PC-9 (cell line): ENCODE results near the gene SNPH. TPM values are rescaled to one million over a fixed set of nuclear protein-coding genes. Genes with fewer than 3 reads are reported as not detected.

Source experiments
- BruUV-seq: library from RNA; stranded (reverse); fragments of 400-500 nt; replicated peaks from 2 replicates; lab custom pipeline; 2021; lab: Mats Ljungman, UMichigan
- CTCF ChIA-PET: fragments of 300-600 bp; sonication (Branson Sonifier 250); formaldehyde crosslinking; loops from one replicate; lab custom pipeline; 2022; ENCODE audit warnings: antibody characterized with exemption; lab: Charles Lee
- POLR2A ChIA-PET: fragments of 300-600 bp; sonication (Branson Sonifier 250); formaldehyde crosslinking; loops from one replicate; lab custom pipeline; 2022; ENCODE audit warnings: antibody characterized with exemption; ENCODE audit not compliant: unreplicated experiment; lab: Charles Lee
- DNase-seq, 2 experiments: peaks; one replicate each; pipeline versions ENCODE4 v3.0.0 to v3.0.0-alpha.2; 2015 to 2022; ENCODE audit warnings: mixed read lengths in 1 of 2
- H2AFZ ChIP-seq: fragments of 200-600 bp; sonication (generic); 2 replicates; pipeline ENCODE4 v1.8.1; 2017; ENCODE audit warnings: antibody characterized with exemption
- H3F3A ChIP-seq: fragments of 200-600 bp; sonication (generic); 2 replicates; pipeline ENCODE4 v1.8.1; 2017; ENCODE audit warnings: antibody characterized with exemption, mild to moderate bottlenecking, low read depth; ENCODE audit not compliant: insufficient read depth
- H3K27ac ChIP-seq: fragments of 200-600 bp; sonication (generic); 2 replicates; pipeline ENCODE4 v1.6.1; 2016; ENCODE audit warnings: mixed run types
- H3K27me3 ChIP-seq: fragments of 200-600 bp; sonication (generic); 2 replicates; pipeline ENCODE4 v1.6.1; 2016; ENCODE audit warnings: low read depth, mixed run types; ENCODE audit not compliant: insufficient read depth
- H3K36me3 ChIP-seq: fragments of 200-600 bp; sonication (generic); 2 replicates; pipeline ENCODE4 v1.6.1; 2016; ENCODE audit warnings: low read depth, mixed run types
- H3K4me1 ChIP-seq: fragments of 200-600 bp; sonication (generic); replicated peaks from 2 replicates; pipeline ENCODE4 v1.6.1; 2016; ENCODE audit warnings: mixed run types; ENCODE audit not compliant: insufficient read depth
- H3K4me2 ChIP-seq: fragments of 200-600 bp; sonication (generic); 2 replicates; pipeline ENCODE4 v1.6.1; 2017; ENCODE audit warnings: mixed run types
- H3K4me3 ChIP-seq: fragments of 200-600 bp; sonication (generic); 2 replicates; pipeline ENCODE4 v1.6.1; 2016; ENCODE audit warnings: mixed run types
- H3K79me2 ChIP-seq: fragments of 200-600 bp; sonication (generic); 2 replicates; pipeline ENCODE4 v1.6.1; 2017; ENCODE audit warnings: low read depth, mixed run types
- H3K9me2 ChIP-seq: fragments of 200-600 bp; sonication (generic); 2 replicates; pipeline ENCODE4 v1.8.1; 2017; ENCODE audit warnings: mild to moderate bottlenecking; ENCODE audit not compliant: insufficient read depth
- H3K9me3 ChIP-seq: fragments of 200-600 bp; sonication (generic); 2 replicates; pipeline ENCODE4 v1.8.1; 2016; ENCODE audit warnings: low read depth; ENCODE audit not compliant: insufficient read depth
- H4K20me1 ChIP-seq: fragments of 200-600 bp; sonication (generic); 2 replicates; pipeline ENCODE4 v1.8.1; 2017; ENCODE audit not compliant: insufficient read depth
- CTCF ChIP-seq: fragments of 200-600 bp; sonication (generic); conservative IDR thresholded peaks from 2 replicates; pipeline ENCODE4 v1.6.1; 2017; ENCODE audit warnings: mixed run types, antibody characterized with exemption, mild to moderate bottlenecking, moderate library complexity
- EZH2 ChIP-seq: fragments of 200-600 bp; sonication (generic); IDR thresholded peaks from 2 replicates; pipeline ENCODE4 v1.8.0; 2017; ENCODE audit warnings: antibody characterized with exemption, low read depth
- intact Hi-C: fragments of 100-400 bp; cut with micrococcal nuclease; formaldehyde crosslinking; loops from one replicate; pipeline ENCODE4 v1.10.0; 2022; ENCODE audit not compliant: unreplicated experiment
- total RNA-seq: library from RNA; stranded (reverse); gene quantifications from 2 replicates; pipeline ENCODE4 v1.2.3, GENCODE V29; 2021

SNPH gene
- total RNA-seq, 1 experiment from 2014 or later: 3.4 TPM

- intact Hi-C loops: loop anchor here (10.0 kb wide), 1 partner anchor 482 kb away; no protein-coding TSS in a partner anchor
These were observed 56.6 kb downstream of the SNPH start for GRCh38 chr20:1322511-1323245.

DNA sequence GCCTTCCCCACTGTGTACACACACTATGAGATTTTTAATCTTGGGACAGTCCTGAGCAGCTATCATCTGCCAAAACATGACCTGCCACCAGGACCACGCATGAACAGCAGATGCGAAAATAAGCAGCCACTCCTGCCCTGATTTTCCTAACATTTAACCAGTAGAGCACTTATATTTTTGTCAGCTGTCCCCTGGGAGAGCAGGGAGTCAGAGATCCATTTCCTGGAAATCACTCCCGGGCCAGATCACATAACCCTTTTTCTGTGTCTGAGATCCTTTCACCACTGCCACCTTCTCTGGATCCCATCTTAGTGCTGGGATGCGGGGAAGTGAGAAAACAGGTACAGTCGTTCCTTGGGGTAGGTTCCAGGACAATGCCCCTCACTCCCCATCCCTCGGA lies 57.2 kb downstream of the SNPH start:
- no peaks in the 10 kb centered on the region for H3K9me3 ChIP-seq
- H3K4me2 ChIP-seq: no peak overlapping the region
- no peaks in the 10 kb centered on the region for H4K20me1 ChIP-seq
- POLR2A ChIA-PET: no interaction called here
- peaks cover 30% of the 10 kb centered on the region for H3K79me2 ChIP-seq
- CTCF ChIA-PET: interaction anchor here (0.7 kb wide), 1 partner anchor 314 kb away, joined by 3 read pairs; no protein-coding TSS in a partner anchor
- no peak overlapping the region for H3K4me3 ChIP-seq
- TF ChIP-seq EZH2 (no peak), CTCF (no peak)
- intact Hi-C loops: loop anchor here (10.0 kb wide), 1 partner anchor 482 kb away; no protein-coding TSS in a partner anchor
- no peak for DNase-seq
- H3F3A ChIP-seq: peaks cover 9% of the 10 kb centered on the region; the same call in 1 of the 2 replicates
- no TSS peak for BruUV-seq
- no peaks in the 10 kb centered on the region for H3K36me3 ChIP-seq
- no peak overlapping the region for H2AFZ ChIP-seq
- H3K27ac ChIP-seq: no peak overlapping the region
- no peaks in the 10 kb centered on the region for H3K27me3 ChIP-seq
- peaks cover 27% of the 10 kb centered on the region for H3K4me1 ChIP-seq
- H3K9me2 ChIP-seq: no peaks in the 10 kb centered on the region

More at GRCh38 chr20:1322511-1323245, 56.6 kb downstream of the SNPH start:
- Histone ChIP-seq H3K4me2 (no peak overlapping the region), H2AFZ (no peak overlapping the region), H3K9me3 (no peaks in the 10 kb centered on the region), H3K27me3 (no peaks in the 10 kb centered on the region), H3K79me2 (peaks cover 24% of the 10 kb centered on the region), H4K20me1 (no peaks in the 10 kb centered on the region), H3K36me3 (no peaks in the 10 kb centered on the region), H3K9me2 (no peaks in the 10 kb centered on the region), H3K4me3 (no peak overlapping the region), H3K4me1 (peaks cover 21% of the 10 kb centered on the region), H3F3A (peaks cover 4% of the 10 kb centered on the region; the same call in 1 of the 2 replicates), H3K27ac (no peak overlapping the region)
- ChIA-PET POLR2A (no interaction called here), CTCF (interaction anchor here (0.7 kb wide), 1 partner anchor 314 kb away, joined by 3 read pairs; no protein-coding TSS in a partner anchor)
- BruUV-seq: no TSS peak
- DNase-seq: no peak
- TF ChIP-seq CTCF (no peak), EZH2 (no peak)

DNA sequence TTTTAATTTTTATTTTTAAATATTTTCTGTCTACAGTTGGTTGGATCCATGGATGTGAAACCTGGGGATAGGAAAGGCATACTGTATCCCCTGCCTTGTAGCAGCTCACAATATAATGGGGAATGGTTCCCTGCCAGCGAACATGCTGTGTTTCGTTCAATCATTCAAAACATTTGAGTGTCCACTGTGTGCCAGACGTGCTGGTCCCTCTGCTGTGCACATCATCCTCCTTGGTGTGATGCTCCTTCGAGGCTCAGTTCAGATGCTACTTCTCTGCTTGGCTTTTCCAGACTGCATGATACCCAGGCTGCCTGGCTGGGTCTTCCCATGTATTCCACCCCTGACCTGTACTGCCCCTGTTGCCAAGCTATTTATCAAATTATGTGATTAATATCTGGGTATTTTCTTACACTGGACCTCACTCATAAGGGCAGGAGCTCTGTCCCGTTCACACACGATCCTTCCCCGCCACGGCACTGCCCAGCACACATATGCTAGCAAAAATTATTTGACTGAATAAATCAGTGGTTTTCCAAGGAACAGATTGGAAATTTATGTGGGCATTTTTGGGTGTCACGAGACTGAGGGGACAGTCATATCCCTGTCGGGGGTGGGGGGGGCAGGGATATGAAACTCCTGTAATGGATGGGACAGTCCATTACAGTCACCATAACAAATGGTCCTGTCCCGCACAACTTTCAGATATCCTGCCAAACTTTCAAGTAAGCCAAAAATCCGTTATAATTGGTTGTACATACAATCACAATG lies 57.9 kb downstream of the SNPH start:
- H3K9me3 ChIP-seq: no peaks in the 10 kb centered on the region
- DNase-seq: no peak
- H3K9me2 ChIP-seq: no peaks in the 10 kb centered on the region
- BruUV-seq: no TSS peak
- TF ChIP-seq EZH2: no peak
- TF ChIP-seq CTCF: no peak
- H3K36me3 ChIP-seq: no peaks in the 10 kb centered on the region
- peak overlapping the region; percentile 79; the same call in 1 of the 2 replicates for H3K4me2 ChIP-seq
- H3F3A ChIP-seq: peaks cover 16% of the 10 kb centered on the region; the same call in 1 of the 2 replicates
- intact Hi-C loops: loop anchor here (2.0 to 10.0 kb wide), 2 partner anchors 69 to 481 kb away; partner anchors contain the start of gene FKBP1A
- H2AFZ ChIP-seq: no peak overlapping the region
- peaks cover 35% of the 10 kb centered on the region for H3K4me1 ChIP-seq
- ChIA-PET POLR2A (interaction anchor here (0.7 kb wide), 1 partner anchor 38 kb away, joined by 5 read pairs; no protein-coding TSS in a partner anchor), CTCF (no interaction called here)
- H3K27me3 ChIP-seq: no peaks in the 10 kb centered on the region
- peaks cover 35% of the 10 kb centered on the region for H3K79me2 ChIP-seq
- no peak overlapping the region for H3K27ac ChIP-seq
- no peak overlapping the region for H3K4me3 ChIP-seq
- H4K20me1 ChIP-seq: no peaks in the 10 kb centered on the region
